ENCODE data around the gene LAG3.

The LAG3 gene

GRCh38 chr12:6772331-6772695 lies at the start of gene LAG3:
LAG3 (plus strand) TSS chr12:6772520; CDS start chr12:6772853, 333 bp downstream.
- peak within 1 kb of the TSS in 1 of 2 donors; percentile 52 for H3K27ac ChIP-seq
- no peak for TF ChIP-seq CTCF (IDR thresholded peaks at IDR 0.05)
- peak within 1 kb of the TSS; percentile 47 for H3K4me3 ChIP-seq
- no peak for DNase-seq (ENCODE audit: low spot score)

- H3K4me3 ChIP-seq, result no peak overlapping the region
Observed at GRCh38 chr12:6722863-6723262, 49.5 kb upstream of the LAG3 start.

GRCh38 chr12:6723607-6724408 lies 48.5 kb upstream of the LAG3 start, which contains the start of gene COPS7A:
COPS7A (plus strand) TSS chr12:6724046; CDS start chr12:6724657, 611 bp downstream.
- Histone ChIP-seq H3K27ac (peak within 1 kb of the TSS; percentile 46 to 90), H3K4me3 (peak within 1 kb of the TSS; percentile 84)
- DNase-seq (ENCODE audit: low spot score), result peak; percentile 99
- no peak for TF ChIP-seq CTCF (IDR thresholded peaks at IDR 0.05)

More at GRCh38 chr12:6722863-6723262, 49.5 kb upstream of the LAG3 start:
- DNase-seq (ENCODE audit: low spot score), result no peak
- no peak for TF ChIP-seq CTCF (IDR thresholded peaks at IDR 0.05)
- no peak overlapping the region for H3K27ac ChIP-seq

- DNase-seq (ENCODE audit: low spot score), result no peak
- peak overlapping the region; percentile 46 to 90 for H3K27ac ChIP-seq
- H3K4me3 ChIP-seq, result peak overlapping the region; percentile 84
- TF ChIP-seq CTCF (IDR thresholded peaks at IDR 0.05), result no peak
Observed at GRCh38 chr12:6724409-6724797, 47.9 kb upstream of the LAG3 start.

- no peak for DNase-seq (ENCODE audit: low spot score)
- Histone ChIP-seq H3K4me3 (no peak overlapping the region), H3K27ac (no peak overlapping the region)
- no peak for TF ChIP-seq CTCF (IDR thresholded peaks at IDR 0.05)
Observed at GRCh38 chr12:6725350-6725749, 47.0 kb upstream of the LAG3 start.

GRCh38 chr12:6729186-6729585 lies 43.1 kb upstream of the LAG3 start:
- no peak for TF ChIP-seq CTCF (IDR thresholded peaks at IDR 0.05)
- no peak overlapping the region for H3K4me3 ChIP-seq
- DNase-seq (ENCODE audit: low spot score), result no peak

GRCh38 chr12:6730169-6730568 lies 42.2 kb upstream of the LAG3 start:
- TF ChIP-seq CTCF (IDR thresholded peaks at IDR 0.05), result no peak
- H3K27ac ChIP-seq, result no peak overlapping the region
- no peak for DNase-seq (ENCODE audit: low spot score)
- no peak overlapping the region for H3K4me3 ChIP-seq

More at GRCh38 chr12:6729186-6729585, 43.1 kb upstream of the LAG3 start:
- no peak overlapping the region for H3K27ac ChIP-seq
